Peyer's patch (tissue), 4 donors: Measurements from ENCODE around the gene ZNF728. TPM values are rescaled to one million over a fixed set of nuclear protein-coding genes. Genes with fewer than 3 reads are reported as not detected.
"Not testable (repeated sequence)": the region's sequence is repeated elsewhere in the genome, so short reads cannot be mapped to it uniquely, and the experiment has no call there.

Experiments
- DNase-seq, 3 donors: peaks; one replicate each; pipeline ENCODE4 v3.0.0-alpha.2; 2017 to 2019
- H3K27ac ChIP-seq, 4 donors: fragments of 200-600 bp; sonication (generic); one replicate each; pipeline ENCODE4 v1.5.1; 2016 to 2019
- H3K27me3 ChIP-seq, 2 donors: fragments of 200-600 bp; sonication (generic); one replicate each; pipeline ENCODE4 v1.5.1; 2019
- H3K36me3 ChIP-seq, 3 donors: fragments of 200-600 bp; sonication (generic); one replicate each; pipeline ENCODE4 v1.5.1; 2016 to 2019
- H3K4me1 ChIP-seq, 4 donors: fragments of 200-600 bp; sonication (generic); one replicate each; pipeline ENCODE4 v1.5.1; 2016 to 2019
- H3K4me3 ChIP-seq, 4 donors: fragments of 200-600 bp; sonication (generic); 1 replicate in 3 of 4; 2 replicates in 1 of 4; pipeline ENCODE4 v1.5.1; 2016 to 2019; ENCODE audit warnings: mild to moderate bottlenecking in 1 of 4
- H3K9me3 ChIP-seq, 4 donors: fragments of 200-600 bp; sonication (generic); one replicate each; pipeline ENCODE4 v1.5.1; 2016 to 2019; ENCODE audit warnings: mild to moderate bottlenecking in 1 of 4
- POLR2A ChIP-seq, 2 donors: fragments of 450-650 bp; IDR thresholded peaks; one replicate each; pipeline ENCODE4 v1.5.1; 2017; ENCODE audit warnings: antibody characterized with exemption in 2 of 2, mild to moderate bottlenecking in 2 of 2, moderate library complexity in 2 of 2
- small RNA-seq, 2 donors: library from RNA; depleted of rRNA; stranded (forward); fragments of <200 nt; gene quantifications; one replicate each; pipeline ENCODE3, GENCODE V24; 2016
- total RNA-seq, 4 donors: library from RNA; depleted of rRNA; stranded (reverse); fragments of >200 nt; gene quantifications; one replicate each; pipeline ENCODE4 v1.1.0, GENCODE V29; 2016
- TF ChIP-seq, protein P1 (sequence below), 6 experiments: fragments of 450-650 bp in 4 of 6; fragments of 200-600 bp in 2 of 6; sonication (generic) in 1 of 6; IDR thresholded peaks; one replicate each; pipeline ENCODE4 v1.5.1; 2017 to 2019; ENCODE audit warnings: antibody characterized with exemption in 6 of 6, mild to moderate bottlenecking in 3 of 6, moderate library complexity in 1 of 6

Gene ZNF728
- total RNA-seq, 4 donors from 2014 or later, result 0.57 to 0.67 TPM; not detected in 2

DNA sequence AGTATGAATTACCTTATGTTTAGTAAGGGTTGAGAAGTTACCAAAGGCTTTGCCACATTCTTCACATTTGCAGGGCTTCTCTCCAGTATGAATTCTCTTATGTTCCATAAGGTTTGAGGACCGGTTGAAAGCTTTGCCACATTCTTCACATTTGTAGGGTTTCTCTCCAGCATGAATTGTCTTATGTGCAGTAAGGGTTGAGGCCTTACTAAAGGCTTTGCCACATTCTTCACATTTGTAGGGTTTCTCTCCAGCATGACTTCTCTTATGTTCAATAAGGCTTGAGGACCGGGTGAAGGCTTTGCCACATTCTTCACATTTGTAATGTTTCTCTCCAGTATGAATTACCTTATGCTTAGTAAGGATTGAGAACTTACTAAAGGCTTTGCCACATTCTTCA is 26.7 kb downstream of the ZNF728 start:
- TF ChIP-seq, protein P1, sequence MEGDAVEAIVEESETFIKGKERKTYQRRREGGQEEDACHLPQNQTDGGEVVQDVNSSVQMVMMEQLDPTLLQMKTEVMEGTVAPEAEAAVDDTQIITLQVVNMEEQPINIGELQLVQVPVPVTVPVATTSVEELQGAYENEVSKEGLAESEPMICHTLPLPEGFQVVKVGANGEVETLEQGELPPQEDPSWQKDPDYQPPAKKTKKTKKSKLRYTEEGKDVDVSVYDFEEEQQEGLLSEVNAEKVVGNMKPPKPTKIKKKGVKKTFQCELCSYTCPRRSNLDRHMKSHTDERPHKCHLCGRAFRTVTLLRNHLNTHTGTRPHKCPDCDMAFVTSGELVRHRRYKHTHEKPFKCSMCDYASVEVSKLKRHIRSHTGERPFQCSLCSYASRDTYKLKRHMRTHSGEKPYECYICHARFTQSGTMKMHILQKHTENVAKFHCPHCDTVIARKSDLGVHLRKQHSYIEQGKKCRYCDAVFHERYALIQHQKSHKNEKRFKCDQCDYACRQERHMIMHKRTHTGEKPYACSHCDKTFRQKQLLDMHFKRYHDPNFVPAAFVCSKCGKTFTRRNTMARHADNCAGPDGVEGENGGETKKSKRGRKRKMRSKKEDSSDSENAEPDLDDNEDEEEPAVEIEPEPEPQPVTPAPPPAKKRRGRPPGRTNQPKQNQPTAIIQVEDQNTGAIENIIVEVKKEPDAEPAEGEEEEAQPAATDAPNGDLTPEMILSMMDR (IDR thresholded peaks at IDR 0.05), result no peak
- no peak for TF ChIP-seq POLR2A (IDR thresholded peaks at IDR 0.05)
- H3K27me3 ChIP-seq, result no peaks in the 10 kb centered on the region
- peaks cover 0 to 74% (median 9%) of the 10 kb centered on the region in 4 donors for H3K9me3 ChIP-seq
- no peak overlapping the region for H3K4me3 ChIP-seq
- H3K27ac ChIP-seq, result no peak overlapping the region
- H3K36me3 ChIP-seq, result no peaks in the 10 kb centered on the region
- no peak for DNase-seq
- no peaks in the 10 kb centered on the region for H3K4me1 ChIP-seq

DNA sequence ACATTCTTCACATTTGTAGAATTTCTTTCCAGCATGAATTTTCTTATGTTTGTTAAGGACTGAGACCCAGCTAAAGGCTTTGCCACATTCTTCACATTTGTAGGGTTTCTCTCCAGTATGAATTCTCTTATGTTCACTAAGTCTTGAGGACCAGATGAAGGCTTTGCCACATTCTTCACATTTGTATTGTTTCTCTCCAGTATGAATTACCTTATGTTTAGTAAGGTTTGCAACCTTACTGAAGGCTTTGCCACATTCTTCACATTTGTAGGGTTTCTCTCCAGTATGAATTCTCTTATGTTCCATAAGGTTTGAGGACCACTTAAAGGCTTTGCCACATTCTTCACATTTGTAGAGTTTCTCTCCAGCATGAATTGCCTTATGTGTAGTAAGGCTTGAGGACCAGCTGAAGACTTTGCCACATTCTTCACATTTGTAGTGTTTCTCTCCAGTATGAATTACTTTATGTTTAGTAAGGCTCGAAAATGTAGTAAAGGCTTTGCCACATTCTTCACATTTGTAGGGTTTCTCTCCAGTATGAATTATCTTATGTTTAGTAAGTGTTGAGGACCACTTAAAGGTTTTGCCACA is 27.3 kb downstream of the ZNF728 start:
- H3K4me3 ChIP-seq, H3K27ac ChIP-seq, H3K27me3 ChIP-seq, H3K36me3 ChIP-seq, DNase-seq, H3K4me1 ChIP-seq: not testable (repeated sequence)
- peaks cover 0 to 80% (median 9%) of the 10 kb centered on the region in 4 donors for H3K9me3 ChIP-seq

DNA sequence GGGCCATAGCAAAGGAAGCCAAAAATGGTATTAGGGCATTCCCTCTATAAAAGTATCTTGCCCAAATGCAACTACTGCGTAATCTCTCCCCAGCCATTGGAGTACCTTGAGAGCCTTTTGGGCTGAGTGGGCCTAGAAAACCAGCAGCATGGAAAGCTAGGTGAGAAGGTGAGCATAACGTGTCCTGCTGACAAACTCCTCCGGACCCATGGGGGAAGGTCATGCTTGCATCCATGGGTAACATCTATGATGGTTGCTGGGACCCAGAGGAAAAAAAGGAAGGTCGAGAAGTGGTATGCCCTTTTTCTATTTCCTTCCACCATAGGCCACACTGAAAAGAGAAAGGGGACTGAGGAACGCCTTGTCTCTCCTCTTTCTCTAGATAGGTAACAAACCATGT is 57.4 kb downstream of the ZNF728 start:
- Histone ChIP-seq H3K4me3 (no peak overlapping the region), H3K27me3 (no peaks in the 10 kb centered on the region), H3K9me3 (peaks cover 0 to 42% (median 11%) of the 10 kb centered on the region in 4 donors), H3K36me3 (no peaks in the 10 kb centered on the region), H3K4me1 (no peaks in the 10 kb centered on the region), H3K27ac (no peak overlapping the region)
- no peak for TF ChIP-seq POLR2A (IDR thresholded peaks at IDR 0.05)
- TF ChIP-seq, protein P1 (IDR thresholded peaks at IDR 0.05), result no peak
- no peak for DNase-seq

DNA sequence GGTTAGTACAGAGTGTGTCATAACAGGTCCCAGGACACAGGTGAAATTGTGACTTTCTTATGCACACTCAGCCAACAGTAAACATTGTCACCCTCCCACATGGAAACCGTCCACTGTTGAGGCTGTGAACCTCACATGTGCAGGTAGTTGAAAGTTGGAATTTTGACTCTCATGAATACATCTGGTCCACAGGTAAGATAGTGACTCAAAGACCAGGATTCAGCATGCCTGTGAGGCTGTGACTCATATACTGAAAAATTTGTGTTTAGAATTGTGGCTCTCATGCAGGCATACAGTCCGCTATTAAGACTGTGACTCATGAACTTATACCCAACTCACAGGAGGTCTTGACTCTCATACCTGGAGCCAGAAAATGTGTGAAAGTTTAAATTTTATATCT is 67.8 kb downstream of the ZNF728 start:
- no peaks in the 10 kb centered on the region for H3K27me3 ChIP-seq
- H3K27ac ChIP-seq, result no peak overlapping the region
- DNase-seq, result no peak
- TF ChIP-seq, protein P1 (IDR thresholded peaks at IDR 0.05), result no peak
- no peak for TF ChIP-seq POLR2A (IDR thresholded peaks at IDR 0.05)
- H3K9me3 ChIP-seq, result no peaks in the 10 kb centered on the region
- no peak overlapping the region for H3K4me3 ChIP-seq
- no peaks in the 10 kb centered on the region for H3K4me1 ChIP-seq
- no peaks in the 10 kb centered on the region for H3K36me3 ChIP-seq

DNA sequence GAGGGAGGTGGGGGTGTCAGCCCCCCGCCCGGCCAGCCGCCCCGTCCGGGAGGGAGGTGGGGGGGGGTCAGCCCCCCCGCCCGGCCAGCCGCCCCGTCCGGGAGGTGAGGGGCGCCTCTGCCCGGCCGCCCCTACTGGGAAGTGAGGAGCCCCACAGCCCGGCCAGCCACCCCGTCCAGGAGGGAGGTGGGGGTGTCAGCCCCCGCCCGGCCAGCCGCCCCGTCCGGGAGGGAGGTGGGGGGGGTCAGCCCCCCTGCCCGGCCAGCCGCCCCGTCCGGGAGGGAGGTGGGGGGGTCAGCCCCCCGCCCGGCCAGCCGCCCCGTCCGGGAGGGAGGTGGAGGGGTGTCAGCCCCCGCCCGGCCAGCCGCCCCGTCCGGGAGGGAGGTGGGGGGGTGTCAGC is 75.4 kb downstream of the ZNF728 start:
- H3K27ac ChIP-seq, H3K27me3 ChIP-seq, H3K4me1 ChIP-seq, DNase-seq, H3K9me3 ChIP-seq, H3K4me3 ChIP-seq, H3K36me3 ChIP-seq: not testable (repeated sequence)

DNA sequence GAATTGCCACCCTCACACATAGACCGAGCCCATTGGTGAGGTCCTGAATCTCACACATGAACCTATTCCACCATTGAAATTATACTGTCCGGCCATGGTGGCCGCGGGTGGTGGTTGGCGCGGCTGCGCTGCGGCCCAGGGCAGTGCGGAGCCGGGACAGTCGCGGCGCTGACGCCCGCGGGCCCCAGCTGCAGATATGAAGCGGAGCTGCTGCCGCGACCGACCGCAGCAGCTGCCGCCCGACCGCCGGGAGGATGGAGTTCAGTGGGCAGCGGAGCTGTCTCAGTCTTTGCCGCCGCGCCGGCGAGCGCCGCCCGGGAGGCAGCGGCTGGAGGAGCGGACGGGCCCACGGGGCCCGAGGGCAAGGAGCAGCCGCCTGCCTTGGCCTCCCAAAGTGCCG is 77.8 kb downstream of the ZNF728 start:
- not testable (repeated sequence) for H3K36me3 ChIP-seq, H3K4me3 ChIP-seq, H3K4me1 ChIP-seq, DNase-seq, H3K9me3 ChIP-seq, H3K27ac ChIP-seq, H3K27me3 ChIP-seq

Small RNA genes lying within 50 kb of the gene (small RNA-seq; reads per million reads assigned to genes)
- 0 reads per million in 2 donors for gene AC022145.2

Other genes starting within 250 kb of the ZNF728 start
- gene ZNF99, start 219.0 kb downstream of the ZNF728 start, total RNA-seq, result not detected
- gene ZNF723, start 170.9 kb downstream of the ZNF728 start, total RNA-seq, result not detected
- gene ZNF730, start 113.8 kb upstream of the ZNF728 start, total RNA-seq, result not detected
- gene ZNF724, start 247.2 kb upstream of the ZNF728 start, total RNA-seq, result 10 to 100 TPM in 1 of 4 donors, 1 to 10 TPM in 2, under 1 TPM in 1; 0.85 to 19.8 (median 3.2) TPM